ENCODE measurements around the gene OR10H5. TPM values are rescaled to one million over a fixed set of nuclear protein-coding genes. Genes with fewer than 3 reads are reported as not detected.

Gene OR10H5
- polyA plus RNA-seq, 1 experiment, result not detected

DNA sequence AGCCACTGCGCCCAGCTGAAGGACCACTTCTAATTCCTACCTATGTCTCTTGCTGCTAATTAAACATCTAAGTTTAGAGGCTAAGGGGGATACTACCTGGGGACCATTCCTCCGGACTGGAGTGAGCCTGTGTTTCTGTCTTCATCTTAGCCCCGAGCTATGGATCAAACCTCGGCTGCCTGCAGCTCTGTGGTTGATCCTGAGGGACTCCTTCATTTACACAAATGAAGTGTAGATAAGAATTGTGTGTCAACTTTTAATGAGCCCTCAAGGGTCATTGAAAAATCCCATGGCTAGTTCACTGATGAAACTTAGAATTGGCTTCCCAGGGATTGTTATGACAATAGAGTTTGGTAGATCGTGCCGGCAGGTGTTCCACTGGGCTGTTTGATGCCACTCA is 59.5 kb downstream of the OR10H5 start:
- H3K27me3 ChIP-seq (ENCODE audit: control insufficient read depth, insufficient read depth, low read length), result no peaks in the 10 kb centered on the region
- no peaks in the 10 kb centered on the region for H3K9me3 ChIP-seq (ENCODE audit: control insufficient read depth, insufficient read depth, low read length)
- no peak overlapping the region for H3K27ac ChIP-seq (ENCODE audit: low read depth, low read length)
- TF ChIP-seq CTCF (IDR thresholded peaks at IDR 0.05; ENCODE audit: low read depth, low read length), result no peak
- DNase-seq (ENCODE audit: low read depth, low spot score), result no peak
- no peak overlapping the region for H3K4me3 ChIP-seq (ENCODE audit: low read depth, low read length)
- ChIA-PET CTCF (no interaction called here), POLR2A (no interaction called here)

GRCh38 chr19:15850385-15850784 is 62.9 kb downstream of the OR10H5 start:
- Histone ChIP-seq H3K4me3 (ENCODE audit: low read depth, low read length) (no peak overlapping the region), H3K9me3 (ENCODE audit: control insufficient read depth, insufficient read depth, low read length) (no peaks in the 10 kb centered on the region; the same call in 1 of the 2 replicates), H3K27ac (ENCODE audit: low read depth, low read length) (no peak overlapping the region), H3K27me3 (ENCODE audit: control insufficient read depth, insufficient read depth, low read length) (no peaks in the 10 kb centered on the region)
- ChIA-PET CTCF (no interaction called here), POLR2A (no interaction called here)
- no peak for TF ChIP-seq CTCF (IDR thresholded peaks at IDR 0.05; ENCODE audit: low read depth, low read length)
- no peak for DNase-seq (ENCODE audit: low read depth, low spot score)

Other genes starting within 250 kb of the OR10H5 start
- gene CYP4F8, start 172.4 kb upstream of the OR10H5 start, polyA plus RNA-seq (2011; rRNA removed), result not detected in 2 replicates
- 0.11 TPM in 1 of 2 replicates, not detected in the other for gene CYP4F3, start 146.8 kb upstream of the OR10H5 start, polyA plus RNA-seq (2011; rRNA removed)
- not detected in 2 replicates for gene CYP4F12, start 114.6 kb upstream of the OR10H5 start, polyA plus RNA-seq (2011; rRNA removed)
- not detected in 2 replicates for gene OR10H2, start 59.6 kb upstream of the OR10H5 start, polyA plus RNA-seq (2011; rRNA removed)
- not detected in 2 replicates for gene OR10H3, start 49.7 kb upstream of the OR10H5 start, polyA plus RNA-seq (2011; rRNA removed)
- gene OR10H1, start 28.0 kb downstream of the OR10H5 start, polyA plus RNA-seq (2011; rRNA removed), result not detected in 2 replicates
- gene CYP4F2, start 110.4 kb downstream of the OR10H5 start, polyA plus RNA-seq (2011; rRNA removed), result not detected in 2 replicates
- gene CYP4F11, start 146.9 kb downstream of the OR10H5 start, polyA plus RNA-seq (2011; rRNA removed), result 0.07 TPM in 1 of 2 replicates, not detected in the other
- gene OR10H4, start 161.3 kb downstream of the OR10H5 start, polyA plus RNA-seq (2011; rRNA removed), result not detected in 2 replicates

All from AG04450 (cell line).